ENCODE data around the gene PTOV1.

The PTOV1 gene

GRCh38 chr19:49856574-49857021 is 5.6 kb downstream of the PTOV1 start:
- no peak for DNase-seq (ENCODE audit: low spot score)
- no peak for TF ChIP-seq CTCF (IDR thresholded peaks at IDR 0.05; ENCODE audit: extremely low read depth, missing control alignments)

- no peak for TF ChIP-seq CTCF (IDR thresholded peaks at IDR 0.05; ENCODE audit: extremely low read depth, missing control alignments)
- no peak for DNase-seq (ENCODE audit: low spot score)
Measured at GRCh38 chr19:49857061-49857837, 6.3 kb downstream of the PTOV1 start.

- TF ChIP-seq CTCF (IDR thresholded peaks at IDR 0.05; ENCODE audit: extremely low read depth, missing control alignments): no peak
- DNase-seq (ENCODE audit: low spot score): no peak
Measured at GRCh38 chr19:49857838-49858087, 6.8 kb downstream of the PTOV1 start.

GRCh38 chr19:49858088-49858985 is 7.4 kb downstream of the PTOV1 start:
- DNase-seq (ENCODE audit: low spot score): no peak
- TF ChIP-seq CTCF (IDR thresholded peaks at IDR 0.05; ENCODE audit: extremely low read depth, missing control alignments): no peak

GRCh38 chr19:49859682-49860335 is 8.8 kb downstream of the PTOV1 start:
- no peak for TF ChIP-seq CTCF (IDR thresholded peaks at IDR 0.05; ENCODE audit: extremely low read depth, missing control alignments)

GRCh38 chr19:49860336-49861102 is 9.6 kb downstream of the PTOV1 start:
- no peak for TF ChIP-seq CTCF (IDR thresholded peaks at IDR 0.05; ENCODE audit: extremely low read depth, missing control alignments)
- DNase-seq (ENCODE audit: low spot score): no peak

More at GRCh38 chr19:49859682-49860335, 8.8 kb downstream of the PTOV1 start:
- no peak for DNase-seq (ENCODE audit: low spot score)

Data from GM20000 (cell line).